Measurements from ENCODE around the gene RGS14.
"Not testable (repeated sequence)": the region's sequence is repeated elsewhere in the genome, so short reads cannot be mapped to it uniquely, and the experiment has no call there.

Gene RGS14

DNA sequence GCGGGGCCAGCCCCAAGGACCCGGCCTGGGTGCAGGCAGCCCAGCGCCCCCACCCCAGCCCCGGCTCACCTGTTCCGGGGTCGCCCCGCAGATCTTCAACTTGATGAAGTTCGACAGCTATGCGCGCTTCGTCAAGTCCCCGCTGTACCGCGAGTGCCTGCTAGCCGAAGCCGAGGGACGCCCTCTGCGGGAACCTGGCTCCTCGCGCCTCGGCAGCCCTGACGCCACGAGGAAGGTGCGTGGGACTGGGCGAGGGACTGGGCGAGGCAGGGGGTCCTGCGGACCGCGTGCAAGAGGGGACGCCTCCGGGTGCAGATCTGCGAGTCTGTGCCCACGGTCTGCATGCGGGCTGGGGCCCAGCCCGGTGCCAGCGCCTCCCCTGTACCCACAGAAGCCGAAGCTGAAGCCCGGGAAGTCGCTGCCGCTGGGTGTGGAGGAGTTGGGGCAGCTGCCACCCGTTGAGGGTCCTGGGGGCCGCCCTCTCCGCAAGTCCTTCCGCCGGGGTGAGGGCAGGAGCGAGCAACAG is 9.7 kb downstream of the RGS14 start:
- DNase-seq, result no peak

DNA sequence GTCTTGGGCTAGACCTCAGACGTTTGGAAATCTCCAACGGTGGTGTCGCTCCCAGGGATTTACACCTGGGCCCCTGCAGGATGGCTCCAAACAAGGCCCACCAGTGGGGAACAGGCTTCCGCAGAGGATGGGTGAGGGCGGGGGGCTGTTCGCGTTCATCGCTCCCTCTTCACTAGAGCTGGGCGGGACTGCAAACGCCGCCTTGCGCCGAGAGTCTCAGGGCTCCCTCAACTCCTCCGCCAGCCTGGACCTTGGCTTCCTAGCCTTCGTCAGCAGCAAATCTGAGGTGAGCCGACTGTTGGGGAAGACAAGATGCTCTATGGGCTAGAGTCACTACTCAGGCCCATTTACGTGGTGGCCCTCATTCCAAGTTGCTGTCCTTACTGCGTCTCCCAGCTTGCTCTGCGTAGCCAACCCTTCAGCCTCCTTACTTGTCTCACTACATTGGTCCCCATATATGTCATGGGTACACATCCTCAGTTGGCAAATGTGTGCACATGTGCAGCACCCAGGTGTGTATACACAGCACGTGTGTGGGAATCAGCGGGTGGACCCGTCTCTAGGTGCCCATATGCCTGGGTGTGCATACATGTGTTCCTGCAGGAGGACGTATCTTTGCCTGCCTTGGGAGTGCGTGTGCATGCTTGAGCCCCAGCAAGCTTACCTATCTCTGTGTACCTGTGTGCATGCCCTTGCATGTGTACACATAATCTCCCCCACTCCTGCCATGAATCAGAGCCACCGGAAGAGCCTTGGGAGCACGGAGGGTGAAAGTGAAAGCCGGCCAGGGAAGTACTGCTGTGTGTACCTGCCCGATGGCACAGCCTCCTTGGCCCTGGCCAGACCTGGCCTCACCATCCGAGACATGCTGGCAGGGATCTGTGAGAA is 10.5 kb downstream of the RGS14 start:
- DNase-seq, result no peak

DNA sequence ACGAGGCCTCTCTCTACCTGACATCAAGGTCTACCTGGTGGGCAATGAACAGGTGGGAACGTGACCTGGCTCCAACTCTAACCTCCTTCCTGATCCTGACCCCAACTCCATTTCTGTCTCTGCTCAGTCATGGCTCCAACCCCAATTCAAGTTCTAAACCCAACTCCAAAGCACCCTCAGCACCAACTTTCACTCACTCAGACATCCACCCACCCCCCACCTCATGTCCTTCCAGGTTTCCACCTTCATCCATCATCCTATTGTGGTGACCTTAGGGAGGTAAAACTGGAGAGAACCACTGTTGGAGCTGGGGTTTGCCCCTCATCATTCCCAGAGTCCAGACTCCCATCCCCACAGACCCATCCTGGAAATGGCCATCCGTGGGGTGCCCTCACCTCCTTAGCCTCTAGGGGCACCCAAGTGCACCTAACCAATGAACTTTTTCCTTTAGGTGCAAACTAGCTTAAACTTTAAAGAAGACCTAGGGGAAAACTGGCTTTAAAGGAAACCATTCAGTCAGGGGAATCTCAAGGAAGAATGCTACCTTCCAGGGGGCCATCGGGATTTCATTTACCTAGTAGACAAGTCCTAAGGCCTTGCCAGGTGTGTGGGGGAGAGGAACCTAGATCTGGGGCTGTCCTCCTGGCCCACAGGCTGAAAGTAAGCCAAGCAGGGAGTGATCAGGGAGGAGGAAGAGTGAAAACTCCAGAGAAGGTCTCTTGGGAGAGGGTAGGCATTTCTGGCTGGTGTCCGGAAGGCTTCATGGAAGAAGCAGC is 11.3 kb downstream of the RGS14 start:
- no peak for DNase-seq

DNA sequence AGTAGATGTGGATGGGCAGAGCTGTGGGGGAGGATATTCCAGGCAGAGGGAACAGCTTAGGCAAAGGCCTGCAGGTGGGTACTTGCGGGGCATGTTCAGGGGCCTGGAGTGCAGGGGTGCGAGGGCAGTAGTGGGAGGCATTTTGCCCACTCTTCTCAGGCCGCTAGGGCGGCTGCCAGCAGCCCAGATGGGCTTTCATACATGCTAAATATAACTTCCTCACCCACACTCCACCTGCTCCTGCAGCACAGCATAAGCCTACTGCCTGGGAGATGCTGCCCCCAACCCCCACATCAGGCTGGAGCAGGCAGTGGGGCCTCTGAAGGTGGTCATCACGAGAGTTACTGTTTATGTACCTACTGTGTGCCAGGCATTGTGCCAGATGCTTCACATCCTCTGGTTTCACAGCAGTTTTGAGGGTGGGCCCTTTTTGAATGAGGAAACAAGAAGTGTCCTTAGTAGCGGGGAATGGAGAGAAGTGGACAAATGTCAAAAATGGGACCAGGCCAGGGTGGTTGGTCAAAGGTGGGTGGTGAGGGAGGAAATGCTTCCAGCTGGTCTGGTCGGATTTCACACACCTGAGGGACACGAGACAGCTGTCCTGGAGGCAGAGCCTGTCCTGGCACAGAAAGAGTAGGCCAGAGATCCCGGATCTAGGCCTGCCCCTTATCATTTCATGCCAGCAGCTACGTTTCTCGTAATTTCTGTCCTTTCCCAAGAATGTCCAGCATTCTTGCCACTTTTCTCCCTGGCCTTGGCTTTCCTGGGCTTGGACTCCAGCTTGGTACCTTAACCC is 12.1 kb downstream of the RGS14 start:
- no peak for DNase-seq

DNA sequence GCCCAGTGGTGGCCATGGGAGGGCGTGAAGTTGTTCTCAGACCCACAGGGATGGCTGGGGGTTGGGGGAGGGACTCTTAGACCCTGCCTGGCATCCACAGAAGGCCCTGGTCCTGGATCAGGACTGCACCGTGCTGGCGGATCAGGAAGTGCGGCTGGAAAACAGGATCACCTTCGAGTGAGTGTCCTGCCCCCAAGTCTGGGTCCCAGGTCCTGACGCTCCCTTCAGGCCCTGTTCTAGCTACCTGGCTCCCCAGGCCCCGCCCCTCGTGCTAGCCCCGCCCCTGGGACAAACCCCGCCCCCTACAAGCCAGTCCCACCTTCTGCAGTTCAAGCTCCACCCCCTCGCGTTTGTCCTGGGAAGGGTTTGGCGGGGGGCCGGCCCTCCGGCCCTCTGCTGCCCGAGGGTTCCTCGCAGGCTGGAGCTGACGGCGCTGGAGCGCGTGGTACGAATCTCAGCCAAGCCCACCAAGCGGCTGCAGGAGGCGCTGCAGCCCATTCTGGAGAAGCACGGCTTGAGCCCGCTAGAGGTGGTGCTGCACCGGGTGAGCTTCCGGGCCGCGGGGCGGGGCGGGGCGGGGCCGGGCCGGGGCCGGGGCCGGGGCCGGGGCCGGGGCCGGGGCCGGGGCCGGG is 12.9 kb downstream of the RGS14 start:
- DNase-seq, result peak; percentile 6

DNA sequence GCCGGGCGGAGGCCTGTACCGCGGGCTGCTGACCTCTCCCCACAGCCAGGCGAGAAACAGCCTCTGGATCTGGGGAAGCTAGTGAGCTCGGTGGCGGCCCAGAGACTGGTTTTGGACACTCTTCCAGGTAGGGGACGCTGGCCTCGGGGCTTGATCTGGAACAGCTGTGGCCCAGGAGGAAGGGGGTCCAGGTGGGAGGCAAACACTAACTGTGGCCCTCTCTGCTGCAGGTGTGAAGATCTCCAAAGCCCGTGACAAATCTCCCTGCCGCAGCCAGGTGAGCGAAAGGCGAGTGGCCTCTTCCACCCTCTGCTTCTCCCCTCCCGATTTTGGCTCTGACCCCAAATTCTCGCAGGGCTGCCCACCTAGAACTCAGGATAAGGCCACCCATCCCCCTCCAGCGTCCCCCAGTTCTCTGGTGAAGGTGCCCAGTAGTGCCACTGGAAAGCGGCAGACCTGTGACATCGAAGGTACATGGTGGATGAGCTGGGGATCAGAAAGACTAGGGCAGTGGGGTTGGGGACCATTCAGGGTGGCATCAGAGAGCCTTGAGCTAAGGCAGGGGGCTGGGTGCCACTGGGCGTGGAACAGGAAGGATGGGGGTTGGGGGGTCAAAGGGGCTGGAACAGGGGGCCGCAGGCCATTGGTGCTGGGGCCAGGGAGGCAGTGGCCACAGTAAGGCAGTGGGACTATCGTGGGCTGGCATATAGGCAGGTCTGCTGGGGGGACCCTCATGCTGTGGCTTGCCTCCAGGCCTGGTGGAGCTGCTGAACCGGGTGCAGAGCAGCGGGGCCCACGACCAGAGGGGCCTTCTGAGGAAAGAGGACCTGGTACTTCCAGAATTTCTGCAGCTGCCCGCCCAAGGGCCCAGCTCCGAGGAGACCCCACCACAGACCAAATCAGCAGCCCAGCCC is 13.7 kb downstream of the RGS14 start:
- no peak for DNase-seq

DNA sequence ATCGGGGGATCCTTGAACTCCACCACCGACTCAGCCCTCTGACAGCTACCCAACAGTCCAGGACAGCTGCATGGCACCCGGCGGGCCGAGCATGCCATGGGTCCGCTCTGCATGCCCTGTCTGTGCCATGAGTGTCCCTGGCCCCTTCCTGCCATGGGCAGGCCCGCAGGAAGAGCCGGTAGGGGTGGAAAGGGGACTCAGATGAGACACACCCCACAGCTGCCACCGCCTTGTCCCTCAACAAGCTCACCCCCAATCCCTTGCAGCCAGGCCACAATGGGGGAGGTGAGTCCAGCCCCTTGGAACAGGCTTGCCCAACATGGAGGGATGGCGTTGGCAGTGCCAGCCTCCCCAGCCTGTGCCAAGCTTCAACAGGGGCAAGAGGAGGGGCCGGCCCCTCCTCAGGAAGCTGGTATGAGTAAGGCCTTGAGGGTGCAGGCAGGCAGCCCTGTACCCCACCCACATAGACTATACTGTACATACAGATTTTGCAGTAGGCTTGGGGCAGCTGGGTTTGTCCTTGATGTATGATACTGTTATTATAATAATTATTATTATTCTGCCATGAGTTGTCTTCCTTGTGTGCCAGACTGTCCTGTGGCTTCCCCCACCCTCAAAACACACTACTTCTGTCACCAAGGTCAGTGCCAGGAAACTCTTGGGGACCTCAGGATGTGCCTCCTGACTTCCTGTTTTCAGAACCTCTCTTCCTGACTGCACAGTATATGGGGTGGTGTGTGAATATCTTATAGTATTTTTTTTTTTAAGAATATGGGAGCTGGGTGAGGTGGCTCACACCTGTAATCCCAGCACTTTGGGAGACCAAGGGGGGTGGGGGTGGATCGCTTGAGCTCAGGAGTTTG is 14.5 kb downstream of the RGS14 start:
- DNase-seq, result no peak

DNA sequence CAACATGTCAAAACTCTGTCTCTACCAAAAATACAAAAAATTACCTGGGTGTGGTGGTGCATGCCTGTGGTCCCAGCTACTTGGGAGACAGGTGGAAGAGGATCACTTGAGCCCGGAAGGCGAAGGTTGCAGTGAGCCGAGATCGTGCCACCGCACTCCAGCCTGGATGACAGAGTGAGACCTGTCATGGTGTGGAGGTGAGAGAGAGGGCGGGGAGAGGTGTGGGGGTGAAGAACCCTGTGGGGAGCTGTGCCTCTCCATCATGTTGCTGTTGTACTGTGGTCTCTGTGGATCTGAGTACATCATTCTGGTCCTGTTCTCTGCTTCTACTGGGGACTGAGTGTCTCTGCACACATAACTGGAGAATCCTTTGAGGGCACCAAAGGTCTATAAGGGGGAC is 15.2 kb downstream of the RGS14 start:
- DNase-seq, result no peak

DNA sequence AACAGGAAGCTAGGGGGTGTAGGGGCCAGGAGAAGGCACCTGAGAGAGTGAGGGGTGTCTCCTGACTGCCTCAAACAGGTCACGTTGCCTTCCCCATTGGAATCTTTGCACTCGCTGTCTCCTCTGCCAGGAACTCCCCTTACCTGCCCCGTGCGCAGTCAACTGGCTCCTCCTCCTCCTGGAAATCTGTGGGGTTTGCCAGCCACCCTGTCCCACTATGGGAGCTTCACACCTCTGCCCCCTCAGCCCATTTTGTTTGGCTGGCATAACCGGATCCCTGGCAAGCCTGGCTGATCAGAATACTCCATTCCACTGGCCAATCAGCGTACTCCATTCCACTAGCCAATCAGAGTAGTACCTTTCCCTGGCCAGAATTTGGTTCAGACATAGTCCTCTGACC is 16.1 kb downstream of the RGS14 start:
- no peak for DNase-seq

DNA sequence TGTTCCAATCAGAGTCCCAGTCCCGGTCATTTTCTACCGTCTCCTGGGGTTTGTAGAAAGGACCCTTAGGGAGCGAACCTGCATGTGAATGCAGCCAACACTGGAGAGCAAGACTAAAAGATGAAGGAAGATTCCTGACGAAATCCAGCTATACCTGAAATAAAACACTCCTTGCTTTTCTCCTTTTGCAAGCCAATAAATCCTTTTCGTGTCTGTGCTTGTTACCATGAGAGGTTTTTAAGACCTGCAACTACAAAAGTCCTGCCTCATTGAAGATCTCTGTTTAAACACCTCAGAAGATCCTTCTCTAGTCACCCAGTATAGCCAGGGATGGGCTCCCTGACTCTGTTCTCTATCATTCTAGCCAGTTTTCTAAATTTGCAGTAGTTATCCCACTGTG is 16.5 kb downstream of the RGS14 start:
- DNase-seq, result no peak

DNA sequence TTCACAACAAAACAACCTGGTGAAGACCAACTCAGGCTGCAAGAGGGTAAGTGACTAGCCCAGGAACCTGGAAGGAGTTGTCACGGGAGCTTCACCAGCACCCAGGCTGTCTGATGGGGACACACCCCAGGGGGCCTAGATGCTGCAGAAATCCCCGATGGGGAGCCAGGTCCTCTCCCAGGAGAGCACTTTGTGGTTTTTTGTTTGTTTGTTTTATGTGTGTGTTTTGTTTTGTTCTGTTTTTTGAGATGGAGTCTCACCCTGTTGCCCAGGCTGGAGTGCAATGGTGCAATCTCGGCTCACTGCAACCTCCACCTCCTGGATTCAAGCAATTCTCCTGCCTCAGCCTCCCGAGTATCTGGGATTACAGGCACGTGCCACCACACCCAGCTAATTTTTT is 17.8 kb downstream of the RGS14 start:
- DNase-seq, result not testable (repeated sequence)

DNA sequence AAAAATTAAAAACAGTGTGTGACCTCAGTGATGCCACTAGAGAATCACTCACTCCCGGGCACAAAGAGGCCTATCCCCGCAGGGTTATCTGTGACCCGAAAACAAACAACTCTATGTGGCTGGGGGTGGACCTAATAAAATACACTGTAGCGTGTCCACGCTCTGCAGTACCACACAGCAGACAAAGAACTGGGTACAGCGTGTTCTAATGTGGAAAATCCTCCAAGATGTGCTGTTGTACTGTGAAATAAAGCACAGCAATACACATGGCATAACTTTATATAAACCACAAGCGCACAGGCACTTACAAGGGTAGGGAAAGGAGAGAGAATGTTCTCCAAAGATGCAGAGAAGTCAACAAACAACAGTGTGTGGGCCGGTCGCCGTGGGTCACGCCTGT is 18.4 kb downstream of the RGS14 start:
- DNase-seq, result no peak

DNA sequence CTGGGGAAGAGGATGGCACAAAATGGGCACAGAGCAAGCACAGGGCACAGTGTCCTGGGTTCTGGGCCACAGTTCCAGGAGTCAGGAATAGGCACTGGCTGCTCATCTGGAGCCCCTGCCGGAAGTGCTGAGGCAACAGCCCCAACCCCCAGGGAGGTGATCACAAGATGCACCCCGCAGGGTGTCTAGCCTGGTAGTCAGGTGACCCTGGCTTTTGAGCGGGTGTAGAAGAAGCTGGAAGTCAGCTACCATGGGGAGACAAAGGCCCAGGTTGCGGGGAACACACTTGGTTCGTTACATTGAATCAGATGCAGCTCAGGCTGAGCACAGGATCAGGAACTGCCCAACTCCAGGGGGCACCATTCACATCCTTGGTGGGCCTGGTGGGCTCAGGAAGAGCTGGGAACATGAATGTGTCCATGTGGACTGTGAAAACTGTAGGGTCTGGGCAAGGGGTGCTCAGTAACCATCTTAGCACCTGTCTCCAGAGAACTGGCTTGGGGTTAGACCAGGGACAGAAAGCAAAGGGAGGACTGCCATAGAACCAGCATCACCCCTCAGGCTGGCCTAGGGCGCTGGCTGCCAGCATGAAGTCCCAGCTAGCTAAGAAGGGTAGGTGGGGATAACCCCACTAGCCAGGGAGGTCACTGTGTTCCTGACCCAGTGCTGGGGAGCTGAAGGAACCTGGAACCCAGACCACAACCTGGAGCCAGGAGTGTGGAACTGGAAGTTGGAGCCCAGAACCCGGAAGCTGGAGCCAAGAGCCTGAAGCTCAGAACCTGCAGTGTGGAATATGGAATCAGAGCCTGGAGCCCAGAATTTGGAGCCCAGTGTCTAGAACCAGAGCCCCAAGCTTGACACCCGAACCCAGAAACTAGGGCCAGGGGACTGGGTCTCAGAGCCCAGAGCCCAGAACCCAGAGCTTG is 20.4 kb downstream of the RGS14 start:
- no peak for DNase-seq

DNA sequence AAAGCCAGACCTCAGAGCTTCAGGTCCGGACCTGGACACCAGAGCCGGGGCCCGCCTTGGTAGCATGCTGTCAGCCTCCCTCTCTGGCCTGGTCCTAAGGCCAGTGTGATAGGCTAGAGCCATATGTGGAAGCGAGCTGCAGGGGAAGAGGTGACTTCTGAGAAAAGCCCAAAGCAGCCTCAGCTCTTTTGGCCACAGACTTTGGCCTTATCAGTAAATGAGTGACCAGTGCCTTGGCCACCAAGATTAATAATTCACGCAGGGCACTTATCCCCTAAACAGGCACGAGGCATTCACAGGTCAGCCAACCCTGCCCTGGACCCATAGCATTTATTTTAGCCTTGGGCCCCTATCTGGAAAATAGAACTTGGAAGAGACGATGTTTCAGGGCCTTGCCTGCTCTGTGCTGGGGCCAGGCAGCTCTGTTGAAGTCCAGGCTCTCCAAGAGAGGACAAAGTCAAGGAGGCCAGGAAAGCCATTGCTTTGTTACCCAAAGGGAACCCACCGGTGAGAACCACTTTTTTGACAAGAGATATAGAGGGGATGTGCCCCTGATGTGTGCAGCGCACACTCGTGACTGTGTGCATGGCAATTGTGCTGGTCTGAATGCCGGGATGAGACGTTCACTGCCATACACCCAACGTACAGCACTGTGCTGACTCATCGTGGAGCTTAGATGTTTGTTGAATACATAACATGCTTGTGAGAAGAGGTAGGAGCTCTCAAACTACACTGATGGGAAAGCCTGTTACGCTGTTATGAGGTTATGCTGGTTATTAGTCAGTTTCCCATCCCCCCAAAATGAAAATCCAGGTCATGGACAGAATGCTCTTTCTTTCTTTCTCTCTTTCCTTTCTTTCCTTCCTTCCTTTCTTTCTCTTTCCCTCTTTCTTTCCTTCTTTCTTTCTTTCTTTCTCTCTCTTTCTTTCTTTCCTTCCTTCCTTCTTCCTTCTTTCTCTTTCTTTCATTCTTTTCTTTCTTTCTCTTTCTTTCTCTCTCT is 21.5 kb downstream of the RGS14 start:
- no peak for DNase-seq

DNA sequence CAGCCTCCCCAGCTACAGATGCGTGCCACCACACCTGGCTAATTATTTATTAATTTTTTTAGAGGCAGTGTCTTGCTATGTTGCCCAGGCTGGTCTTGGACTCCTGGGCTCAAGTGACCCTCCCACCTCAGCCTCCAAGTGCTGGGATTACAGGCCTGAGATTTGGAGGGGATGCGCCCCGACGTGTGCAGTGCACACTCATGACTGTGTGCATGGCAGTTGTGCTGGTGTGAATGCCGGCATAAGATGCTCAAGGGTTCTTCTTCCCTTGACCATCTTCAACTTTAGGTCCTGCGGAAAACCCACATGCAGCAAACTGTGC is 23.0 kb downstream of the RGS14 start:
- no peak for DNase-seq

DNA sequence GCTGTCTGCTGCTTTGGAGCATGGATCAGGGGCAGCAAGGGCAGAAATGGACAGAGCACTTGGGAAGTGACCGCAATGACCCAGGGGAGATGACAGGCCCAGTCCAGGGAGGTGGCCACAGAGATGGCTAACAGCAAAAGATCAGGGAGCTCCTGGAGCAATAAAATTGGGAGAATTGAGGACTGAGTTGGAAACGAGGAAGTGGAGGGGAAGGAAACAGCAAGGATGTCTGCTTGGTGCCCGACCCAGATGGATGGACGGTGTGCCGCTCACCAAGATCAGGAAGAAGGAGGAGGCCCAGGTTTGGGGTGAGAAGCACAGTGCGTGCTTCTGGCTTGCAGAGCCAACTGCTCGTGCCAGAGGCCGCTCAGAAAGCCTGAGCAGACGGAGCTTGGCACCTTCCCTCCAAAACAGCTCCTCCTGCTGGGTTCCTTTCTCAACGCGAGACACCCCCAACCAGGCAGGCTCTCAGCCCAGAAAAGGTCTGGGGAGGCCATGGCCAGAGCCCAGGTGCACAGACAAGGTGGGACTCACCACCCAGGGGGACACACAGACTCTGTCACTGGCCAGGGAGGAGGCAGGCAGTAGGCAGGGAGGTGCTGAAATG is 24.8 kb downstream of the RGS14 start:
- no peak for DNase-seq

DNA sequence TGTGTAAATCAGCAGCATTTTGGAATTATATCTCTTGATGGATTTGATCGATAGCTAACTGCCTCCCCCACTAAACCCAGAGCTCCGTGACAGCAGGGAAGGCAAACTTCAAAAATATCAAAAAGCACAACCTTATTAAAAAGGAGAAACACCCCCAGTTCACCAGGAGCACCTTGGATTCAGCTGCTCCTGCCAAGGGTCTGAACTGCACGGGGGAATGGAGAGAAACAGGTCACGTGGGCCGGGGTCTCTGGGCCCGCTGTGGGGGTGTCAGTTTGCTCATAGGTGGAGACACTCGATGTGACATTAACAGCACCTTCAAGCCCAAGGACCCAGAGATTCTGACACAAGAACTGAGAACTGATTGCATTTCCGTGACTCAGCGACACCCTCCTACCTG is 25.5 kb downstream of the RGS14 start:
- DNase-seq, result no peak

DNA sequence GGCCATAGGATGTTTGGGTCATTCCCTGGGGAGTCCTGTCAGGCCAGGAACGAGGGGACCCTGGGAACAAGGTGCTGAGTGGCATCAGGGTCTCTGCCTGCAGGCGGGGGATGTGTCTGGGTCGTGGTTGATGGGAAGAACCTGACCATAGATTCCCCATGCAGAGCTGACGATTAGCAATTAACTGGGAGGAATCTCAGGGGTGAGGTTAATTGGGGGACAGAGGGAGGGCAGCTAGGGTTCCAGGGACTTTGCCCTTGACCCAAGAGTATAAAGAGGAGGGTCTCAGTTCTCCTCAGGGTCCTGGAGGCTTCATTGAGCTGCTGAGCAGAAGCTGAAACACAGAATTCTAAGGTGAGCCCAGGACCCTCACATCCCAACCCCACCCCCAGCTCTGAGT is 26.4 kb downstream of the RGS14 start, which contains the start of gene SLC34A1:
Gene SLC34A1 (plus strand): TSS at position 301 of the 400 bp plus-strand sequence. CDS start 1,308 bp downstream, outside the sequence.
- no peak for DNase-seq
